Activated naive CD8-positive, alpha-beta T cell treated with anti-CD3 and anti-CD28 coated beads for 36 hours (primary cell): ENCODE results near the gene SLC25A28. TPM values are rescaled to one million over a fixed set of nuclear protein-coding genes. Genes with fewer than 3 reads are reported as not detected.
"Not testable (repeated sequence)": the region's sequence is repeated elsewhere in the genome, so short reads cannot be mapped to it uniquely, and the experiment has no call there.

Experiments used
- DNase-seq: peaks from one replicate; pipeline ENCODE4 v3.0.0; 2021
- H3K27ac Mint-ChIP-seq: one replicate; pipeline ENCODE4 v1.8.0; 2022; ENCODE audit warnings: mild to moderate bottlenecking, moderate library complexity, mixed read lengths
- H3K27me3 Mint-ChIP-seq: one replicate; pipeline ENCODE4 v1.8.0; 2022; ENCODE audit warnings: mild to moderate bottlenecking, mixed read lengths
- H3K36me3 Mint-ChIP-seq: one replicate; pipeline ENCODE4 v1.8.0; 2021; ENCODE audit warnings: mild to moderate bottlenecking, mixed read lengths
- H3K4me1 Mint-ChIP-seq: one replicate; pipeline ENCODE4 v1.8.0; 2021; ENCODE audit warnings: mixed read lengths
- H3K4me3 Mint-ChIP-seq: one replicate; pipeline ENCODE4 v1.8.0; 2022; ENCODE audit warnings: mild to moderate bottlenecking, moderate library complexity, mixed read lengths
- H3K9me3 Mint-ChIP-seq: one replicate; pipeline ENCODE4 v1.8.0; 2022; ENCODE audit warnings: mixed read lengths
- total RNA-seq, 2 experiments: library from RNA; stranded (reverse); gene quantifications; one replicate each; pipeline ENCODE4 v1.2.3, GENCODE V29; 2021

The SLC25A28 gene
- total RNA-seq, 2 experiments from 2014 or later, result 51.9 to 54.9 TPM

GRCh38 chr10:99647601-99648151, 27.4 kb upstream of the SLC25A28 start:
- Mint-ChIP-seq H3K4me3 (no peak overlapping the region), H3K27me3 (peaks cover 23% of the 10 kb centered on the region), H3K27ac (no peak overlapping the region), H3K4me1 (no peaks in the 10 kb centered on the region), H3K9me3 (peaks cover 5% of the 10 kb centered on the region), H3K36me3 (no peaks in the 10 kb centered on the region)
- no peak for DNase-seq

DNA sequence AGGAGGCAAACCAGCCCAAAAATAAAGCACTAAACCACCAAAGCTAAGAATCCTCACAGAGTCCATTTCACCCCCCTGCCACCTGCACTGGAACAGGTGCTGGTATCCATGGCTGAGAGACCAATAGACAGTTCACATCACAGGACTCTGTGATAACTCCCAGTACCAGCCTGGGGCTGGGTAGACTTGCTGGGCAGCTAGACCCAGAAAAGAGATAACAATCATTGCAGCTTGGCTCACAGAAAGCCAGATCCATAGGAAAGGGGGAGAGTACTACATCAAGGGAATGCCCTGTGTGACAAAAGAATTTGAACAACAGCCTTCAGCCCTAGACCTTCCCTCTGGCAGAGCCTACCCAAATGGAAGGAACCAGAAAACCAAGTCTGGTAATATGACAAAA, 13.6 kb upstream of the SLC25A28 start:
- H3K4me1 Mint-ChIP-seq, result no peaks in the 10 kb centered on the region
- no peak for DNase-seq
- H3K4me3 Mint-ChIP-seq, result no peak overlapping the region
- H3K9me3 Mint-ChIP-seq, result no peaks in the 10 kb centered on the region
- peaks cover 46% of the 10 kb centered on the region for H3K27me3 Mint-ChIP-seq
- H3K27ac Mint-ChIP-seq, result no peak overlapping the region
- no peaks in the 10 kb centered on the region for H3K36me3 Mint-ChIP-seq

GRCh38 chr10:99631496-99631895, 11.3 kb upstream of the SLC25A28 start:
- no peaks in the 10 kb centered on the region for H3K36me3 Mint-ChIP-seq
- no peaks in the 10 kb centered on the region for H3K9me3 Mint-ChIP-seq
- no peak overlapping the region for H3K4me3 Mint-ChIP-seq
- no peaks in the 10 kb centered on the region for H3K4me1 Mint-ChIP-seq
- H3K27ac Mint-ChIP-seq, result no peak overlapping the region
- peaks cover 32% of the 10 kb centered on the region for H3K27me3 Mint-ChIP-seq
- no peak for DNase-seq

- no peak for DNase-seq
- no peaks in the 10 kb centered on the region for H3K4me1 Mint-ChIP-seq
- no peaks in the 10 kb centered on the region for H3K36me3 Mint-ChIP-seq
- H3K27ac Mint-ChIP-seq, result no peak overlapping the region
- no peaks in the 10 kb centered on the region for H3K9me3 Mint-ChIP-seq
- no peak overlapping the region for H3K4me3 Mint-ChIP-seq
- H3K27me3 Mint-ChIP-seq, result peaks cover 27% of the 10 kb centered on the region
These were observed 10.8 kb upstream of the SLC25A28 start for GRCh38 chr10:99630991-99631390.

GRCh38 chr10:99630433-99630832, 10.2 kb upstream of the SLC25A28 start:
- Mint-ChIP-seq H3K4me1 (no peaks in the 10 kb centered on the region), H3K36me3 (no peaks in the 10 kb centered on the region), H3K27ac (no peak overlapping the region), H3K4me3 (no peak overlapping the region), H3K27me3 (peaks cover 27% of the 10 kb centered on the region), H3K9me3 (no peaks in the 10 kb centered on the region)
- no peak for DNase-seq

GRCh38 chr10:99629625-99629978, 9.4 kb upstream of the SLC25A28 start:
- Mint-ChIP-seq H3K36me3 (no peaks in the 10 kb centered on the region), H3K4me3 (no peak overlapping the region), H3K27ac (no peak overlapping the region), H3K4me1 (no peaks in the 10 kb centered on the region), H3K9me3 (no peaks in the 10 kb centered on the region), H3K27me3 (peaks cover 25% of the 10 kb centered on the region)
- no peak for DNase-seq

- Mint-ChIP-seq H3K36me3 (no peaks in the 10 kb centered on the region), H3K4me1 (no peaks in the 10 kb centered on the region), H3K9me3 (no peaks in the 10 kb centered on the region), H3K4me3 (no peak overlapping the region), H3K27me3 (peaks cover 21% of the 10 kb centered on the region), H3K27ac (no peak overlapping the region)
- no peak for DNase-seq
These were observed 8.8 kb upstream of the SLC25A28 start for GRCh38 chr10:99628923-99629624.

- DNase-seq, H3K9me3 Mint-ChIP-seq, H3K4me1 Mint-ChIP-seq, H3K27ac Mint-ChIP-seq, H3K4me3 Mint-ChIP-seq, H3K36me3 Mint-ChIP-seq, H3K27me3 Mint-ChIP-seq: not testable (repeated sequence)
These were observed 4.9 kb upstream of the SLC25A28 start for GRCh38 chr10:99625124-99625523.

DNA sequence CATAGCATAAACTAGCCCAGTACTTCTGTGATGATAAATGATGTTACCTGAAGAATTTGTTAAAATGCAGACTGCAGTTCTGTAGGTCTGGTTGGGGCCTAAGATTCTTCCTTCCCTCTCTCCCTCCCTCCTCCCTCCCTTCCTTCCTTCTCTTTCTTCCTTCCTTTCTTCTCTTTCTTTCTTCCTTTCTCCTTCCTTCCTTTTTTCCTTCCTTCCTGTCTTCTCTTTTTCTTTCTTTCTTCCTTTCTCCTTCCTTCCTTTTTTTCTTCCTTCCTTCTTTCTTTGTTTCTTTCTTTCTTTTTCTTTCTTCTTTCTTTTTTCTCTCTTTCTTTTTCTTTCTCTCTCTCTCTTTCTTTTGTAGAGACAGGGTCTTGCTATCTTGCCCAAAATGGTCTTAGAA, 3.7 kb upstream of the SLC25A28 start:
- H3K36me3 Mint-ChIP-seq, result peaks cover 5% of the 10 kb centered on the region
- H3K4me1 Mint-ChIP-seq, result peaks cover 5% of the 10 kb centered on the region
- peak overlapping the region; percentile 4 for H3K27ac Mint-ChIP-seq
- H3K4me3 Mint-ChIP-seq, result no peak overlapping the region
- H3K27me3 Mint-ChIP-seq, result no peaks in the 10 kb centered on the region
- no peaks in the 10 kb centered on the region for H3K9me3 Mint-ChIP-seq
- no peak for DNase-seq

DNA sequence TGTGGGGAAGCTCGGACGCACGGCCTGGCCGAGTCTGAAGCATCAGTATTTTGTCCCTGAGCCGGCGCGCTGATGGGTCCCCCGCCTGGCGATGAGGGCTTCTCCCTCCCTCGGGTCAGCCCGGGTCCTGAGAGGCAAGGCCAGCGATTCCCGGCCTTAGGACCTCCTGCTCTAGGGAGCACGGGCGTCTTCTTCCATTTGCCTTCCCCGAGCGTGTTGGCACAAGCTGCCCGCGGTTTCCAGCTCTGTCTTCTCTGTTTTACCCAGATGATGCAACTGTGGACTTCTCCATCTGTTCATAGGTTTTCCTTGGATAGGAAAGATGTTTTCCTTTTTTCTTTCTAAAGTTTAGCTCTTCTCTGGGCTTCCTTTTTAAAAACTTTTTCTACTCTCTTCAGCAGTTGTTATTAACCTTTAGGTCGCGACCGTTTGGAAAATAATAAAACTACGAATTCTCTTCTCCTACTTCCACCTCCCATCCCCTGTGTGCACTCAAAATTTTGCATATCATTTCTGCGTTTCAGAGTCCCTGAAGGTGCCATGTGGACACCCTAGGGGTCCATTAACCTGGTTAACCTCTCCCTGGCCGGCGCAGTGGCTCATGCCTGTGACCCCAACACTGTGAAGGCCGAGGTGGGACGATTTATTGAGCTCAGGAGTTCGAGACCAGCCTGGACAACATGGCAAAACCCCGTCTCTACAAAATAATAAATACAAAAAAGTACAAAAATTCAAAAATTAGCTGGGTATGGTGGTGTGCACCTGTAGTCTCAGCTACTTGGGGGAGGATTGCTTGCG, 1.4 kb upstream of the SLC25A28 start:
- DNase-seq, result no peak
- H3K27ac Mint-ChIP-seq, result peak overlapping the region; percentile 97
- no peaks in the 10 kb centered on the region for H3K27me3 Mint-ChIP-seq
- H3K36me3 Mint-ChIP-seq, result peaks cover 15% of the 10 kb centered on the region
- peak overlapping the region; percentile 88 for H3K4me3 Mint-ChIP-seq
- H3K9me3 Mint-ChIP-seq, result no peaks in the 10 kb centered on the region
- peaks cover 25% of the 10 kb centered on the region for H3K4me1 Mint-ChIP-seq

DNA sequence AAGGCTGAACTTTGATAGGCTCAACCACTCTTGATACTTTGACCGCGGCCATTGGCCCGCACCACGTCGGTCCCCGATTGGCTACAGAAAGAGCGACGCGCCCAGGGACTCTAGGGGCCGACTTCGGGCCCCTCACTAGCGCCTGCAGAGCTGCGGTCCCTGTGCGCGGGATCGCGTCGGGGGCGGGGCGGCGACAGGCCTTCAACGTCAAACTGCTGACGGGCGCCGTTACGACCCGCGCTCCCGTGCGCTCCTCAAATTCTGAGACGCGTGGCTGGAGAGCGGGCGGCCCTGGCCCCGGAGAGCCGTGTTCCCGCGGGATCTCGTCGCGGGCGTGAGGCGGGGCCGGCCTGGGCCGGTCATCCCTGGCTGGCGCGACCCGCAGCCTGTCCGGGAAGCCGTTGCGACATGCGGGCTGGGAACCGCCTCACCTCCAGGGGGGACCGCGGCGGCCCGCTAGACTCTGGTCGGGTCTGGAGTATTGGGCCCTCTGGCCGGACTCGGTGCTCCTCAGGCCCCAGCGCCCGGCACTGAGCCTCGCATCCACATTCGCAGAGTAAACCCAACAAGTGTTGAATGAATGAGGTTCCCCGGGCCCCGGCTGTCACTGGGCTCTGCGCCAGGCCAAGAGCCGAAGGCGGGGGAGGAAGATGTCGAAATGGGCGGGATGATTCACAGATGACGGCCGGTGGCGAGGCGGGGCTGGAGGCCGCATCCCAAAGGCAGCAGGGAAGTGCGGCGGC, 643 bp upstream of the SLC25A28 start:
- peak; percentile 93 for DNase-seq
- H3K36me3 Mint-ChIP-seq, result peaks cover 17% of the 10 kb centered on the region
- H3K4me1 Mint-ChIP-seq, result peaks cover 31% of the 10 kb centered on the region
- H3K4me3 Mint-ChIP-seq, result peak overlapping the region; percentile 88
- peak overlapping the region; percentile 97 for H3K27ac Mint-ChIP-seq
- H3K9me3 Mint-ChIP-seq, result no peaks in the 10 kb centered on the region
- H3K27me3 Mint-ChIP-seq, result no peaks in the 10 kb centered on the region

DNA sequence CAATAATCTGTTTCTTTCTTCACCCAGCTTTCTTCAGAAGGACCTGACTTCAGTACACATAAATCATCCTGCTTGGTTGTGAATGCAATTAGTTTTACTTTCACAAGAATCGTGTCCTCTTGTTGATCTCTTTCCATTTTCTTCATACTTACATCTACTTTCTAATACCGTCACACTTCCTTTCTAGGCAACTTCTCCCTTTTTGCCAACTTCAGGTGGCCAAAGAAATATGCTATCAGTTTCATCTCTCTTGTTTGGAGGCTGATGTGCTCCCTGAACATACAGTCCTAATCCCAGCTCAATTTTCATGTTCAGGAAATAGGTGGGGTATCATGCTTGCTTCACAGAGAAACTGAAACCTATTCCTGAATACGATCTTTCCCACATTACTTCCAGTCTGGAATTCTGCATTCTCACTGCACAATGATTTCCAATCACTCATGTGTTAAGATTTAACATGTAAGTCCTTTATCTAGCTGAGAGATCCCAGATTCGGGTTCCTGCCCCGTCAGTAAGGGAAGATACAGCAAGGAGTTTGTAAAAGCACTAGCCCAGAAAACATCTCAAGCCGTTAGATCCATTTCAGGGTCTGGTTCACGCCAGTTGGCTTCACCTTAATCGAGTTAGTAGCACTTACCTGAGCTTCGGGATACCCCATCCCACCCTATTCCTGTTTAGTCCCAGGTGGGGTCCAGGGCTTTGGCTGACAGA, 994 bp downstream of the SLC25A28 start:
- Mint-ChIP-seq H3K36me3 (peaks cover 22% of the 10 kb centered on the region), H3K9me3 (no peaks in the 10 kb centered on the region), H3K27me3 (no peaks in the 10 kb centered on the region), H3K4me1 (peaks cover 41% of the 10 kb centered on the region), H3K27ac (peak overlapping the region; percentile 94), H3K4me3 (peak overlapping the region; percentile 88)
- no peak for DNase-seq

GRCh38 chr10:99617696-99618095, 2.5 kb downstream of the SLC25A28 start:
- no peaks in the 10 kb centered on the region for H3K27me3 Mint-ChIP-seq
- no peaks in the 10 kb centered on the region for H3K9me3 Mint-ChIP-seq
- H3K27ac Mint-ChIP-seq, result no peak overlapping the region
- H3K4me3 Mint-ChIP-seq, result peak overlapping the region; percentile 88
- DNase-seq, result no peak
- peaks cover 22% of the 10 kb centered on the region for H3K36me3 Mint-ChIP-seq
- peaks cover 42% of the 10 kb centered on the region for H3K4me1 Mint-ChIP-seq

DNA sequence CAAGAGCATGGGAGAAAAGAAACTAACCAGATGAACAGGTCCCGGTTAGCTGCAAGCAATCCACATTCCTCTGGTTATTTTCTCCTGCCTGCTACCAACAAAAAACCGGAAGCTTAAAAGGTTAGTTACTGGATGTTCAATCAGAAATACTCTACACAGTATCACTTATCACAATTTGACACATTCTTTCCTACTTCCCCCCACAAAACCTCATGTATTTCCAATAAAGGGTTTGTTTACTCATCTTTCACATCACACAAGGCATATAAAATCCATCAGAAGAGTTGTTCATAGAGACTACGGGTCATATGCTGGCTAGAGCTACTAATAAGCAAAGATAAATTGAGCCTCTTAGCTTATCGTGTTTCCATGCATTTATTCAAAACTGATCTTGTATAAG, 4.8 kb downstream of the SLC25A28 start:
- Mint-ChIP-seq H3K9me3 (no peaks in the 10 kb centered on the region), H3K27me3 (no peaks in the 10 kb centered on the region), H3K27ac (peak overlapping the region; percentile 57), H3K4me3 (peak overlapping the region; percentile 5), H3K4me1 (peaks cover 47% of the 10 kb centered on the region), H3K36me3 (peaks cover 26% of the 10 kb centered on the region)
- DNase-seq, result no peak
